HCEC 1CT (cell line): ENCODE measurements around the gene LRRC42.

Experiments used
- DNase-seq: peaks from one replicate; pipeline ENCODE4 v3.0.0-alpha.2; 2017

LRRC42 gene, protein sequence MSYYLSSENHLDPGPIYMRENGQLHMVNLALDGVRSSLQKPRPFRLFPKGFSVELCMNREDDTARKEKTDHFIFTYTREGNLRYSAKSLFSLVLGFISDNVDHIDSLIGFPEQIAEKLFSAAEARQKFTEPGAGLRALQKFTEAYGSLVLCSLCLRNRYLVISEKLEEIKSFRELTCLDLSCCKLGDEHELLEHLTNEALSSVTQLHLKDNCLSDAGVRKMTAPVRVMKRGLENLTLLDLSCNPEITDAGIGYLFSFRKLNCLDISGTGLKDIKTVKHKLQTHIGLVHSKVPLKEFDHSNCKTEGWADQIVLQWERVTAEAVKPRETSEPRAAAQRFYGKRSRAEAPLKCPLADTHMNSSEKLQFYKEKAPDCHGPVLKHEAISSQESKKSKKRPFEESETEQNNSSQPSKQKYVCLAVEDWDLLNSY

DNA sequence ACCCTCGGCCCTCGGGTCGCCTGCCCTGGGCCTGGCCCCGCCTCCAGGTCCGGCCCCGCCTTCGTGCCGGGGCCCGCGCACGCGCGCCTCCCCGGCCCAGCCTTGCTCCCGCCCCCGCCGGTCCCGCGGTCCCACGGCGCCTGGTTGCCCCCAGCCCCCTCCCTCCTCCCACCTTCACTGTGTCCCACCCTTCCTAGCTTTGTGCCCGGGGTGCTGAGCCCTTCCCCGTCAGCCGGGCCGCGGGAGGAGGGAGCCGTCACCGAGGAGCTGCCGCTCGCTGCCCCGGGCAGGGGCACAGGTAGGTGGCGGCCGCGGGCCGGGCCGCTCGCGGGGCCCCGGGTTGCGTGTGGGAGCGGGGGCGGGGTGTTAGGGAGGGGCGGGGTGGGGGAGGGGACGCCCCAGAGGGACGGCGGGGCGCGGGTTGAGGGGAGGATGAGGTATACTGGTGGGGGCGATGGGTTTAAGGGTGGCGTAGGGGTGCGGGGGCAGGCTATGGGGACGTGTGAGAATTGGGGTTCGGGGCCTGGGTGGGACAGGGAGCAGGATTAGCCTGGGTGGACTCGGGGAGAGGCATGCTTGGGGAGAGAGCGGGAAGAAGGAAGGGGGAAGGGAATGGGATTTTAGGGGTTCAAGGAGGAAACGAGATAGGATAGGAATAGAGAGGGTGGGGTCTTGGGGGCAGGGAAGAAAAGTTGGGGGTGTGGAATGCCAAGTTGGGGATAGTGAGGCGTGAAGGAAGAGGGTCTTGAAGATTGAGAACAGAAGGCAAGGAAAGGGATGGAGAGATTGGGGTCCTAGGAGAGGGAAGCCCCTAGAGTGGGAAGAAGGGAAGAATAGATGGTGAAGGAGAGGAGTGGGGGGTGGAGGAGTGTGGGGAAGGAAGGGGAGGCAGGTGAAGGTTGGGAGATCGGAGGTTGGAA is at the start of gene LRRC42:
Gene LRRC42 (plus strand): TSS at position 99 of the 920 bp plus-strand sequence. CDS start 5,650 bp downstream, outside the sequence.
- DNase-seq, result peak; percentile 3

DNA sequence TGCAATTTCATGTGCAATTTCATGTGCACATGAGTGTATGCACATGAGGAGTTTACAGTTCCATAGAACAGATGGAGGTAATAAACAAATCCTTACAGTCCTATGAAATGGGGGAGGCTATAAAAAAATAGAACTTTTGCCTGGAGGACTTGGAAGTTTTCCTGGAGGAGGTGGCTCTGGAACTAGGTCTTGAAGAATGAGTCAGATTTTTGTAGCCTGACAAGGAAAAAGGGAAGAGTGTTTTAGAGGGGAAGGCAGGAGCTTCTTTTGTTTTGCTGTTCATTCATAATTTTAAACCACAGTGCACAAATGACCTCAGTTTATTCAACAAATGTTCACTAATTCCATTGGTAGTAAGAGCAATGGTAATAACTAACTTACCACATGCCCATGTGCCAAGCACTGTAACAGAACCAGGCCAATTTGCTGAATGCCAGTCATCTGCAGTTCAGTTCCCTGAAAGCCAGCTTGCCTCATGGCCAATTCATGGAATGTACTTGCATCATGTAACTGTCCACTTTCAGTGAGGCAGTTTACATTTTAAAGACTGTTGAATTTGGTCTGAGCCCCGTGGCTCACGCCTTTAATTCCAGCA is 49.4 kb upstream of the LRRC42 start:
- DNase-seq, result peak; percentile 81

DNA sequence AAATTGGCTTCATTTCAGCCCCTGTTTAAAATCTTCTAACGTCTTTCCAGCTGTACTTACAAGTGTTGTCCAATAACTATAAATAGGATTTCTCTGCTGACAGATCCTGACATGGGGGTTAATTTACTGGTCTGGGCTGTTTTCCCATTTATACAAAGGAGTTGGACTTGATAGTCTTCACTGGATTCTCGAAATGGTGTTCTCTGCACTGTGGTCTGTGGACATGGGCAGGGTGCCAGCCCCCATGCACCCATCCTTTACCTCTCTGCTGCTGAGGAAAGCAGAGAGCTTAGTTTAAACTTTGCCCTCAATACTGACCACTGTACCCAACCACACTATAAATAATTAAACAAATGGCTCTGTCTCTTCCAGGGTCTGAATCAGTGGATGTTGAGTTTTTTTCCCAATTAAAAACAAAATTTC is 46.9 kb upstream of the LRRC42 start:
- peak; percentile 17 for DNase-seq

DNA sequence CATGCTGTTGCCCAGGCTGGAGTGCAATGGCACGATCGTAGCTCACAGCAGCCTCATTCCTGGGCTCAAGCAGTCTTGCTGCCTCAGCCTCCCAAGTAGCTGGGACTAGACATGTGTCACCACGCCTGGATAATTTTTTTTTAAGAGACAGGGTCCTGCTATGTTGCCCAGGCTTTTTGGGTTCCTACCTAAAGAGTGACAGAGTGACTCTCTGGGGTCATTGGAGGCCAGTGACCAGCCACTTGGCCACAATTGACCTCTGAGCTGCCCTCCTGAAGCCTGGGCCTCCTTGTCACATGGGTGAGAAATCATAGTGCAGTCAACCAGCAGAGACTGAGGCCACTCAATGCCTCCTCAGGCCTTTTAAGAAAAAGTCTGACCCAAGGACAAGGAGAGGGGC is 46.4 kb upstream of the LRRC42 start:
- no peak for DNase-seq

DNA sequence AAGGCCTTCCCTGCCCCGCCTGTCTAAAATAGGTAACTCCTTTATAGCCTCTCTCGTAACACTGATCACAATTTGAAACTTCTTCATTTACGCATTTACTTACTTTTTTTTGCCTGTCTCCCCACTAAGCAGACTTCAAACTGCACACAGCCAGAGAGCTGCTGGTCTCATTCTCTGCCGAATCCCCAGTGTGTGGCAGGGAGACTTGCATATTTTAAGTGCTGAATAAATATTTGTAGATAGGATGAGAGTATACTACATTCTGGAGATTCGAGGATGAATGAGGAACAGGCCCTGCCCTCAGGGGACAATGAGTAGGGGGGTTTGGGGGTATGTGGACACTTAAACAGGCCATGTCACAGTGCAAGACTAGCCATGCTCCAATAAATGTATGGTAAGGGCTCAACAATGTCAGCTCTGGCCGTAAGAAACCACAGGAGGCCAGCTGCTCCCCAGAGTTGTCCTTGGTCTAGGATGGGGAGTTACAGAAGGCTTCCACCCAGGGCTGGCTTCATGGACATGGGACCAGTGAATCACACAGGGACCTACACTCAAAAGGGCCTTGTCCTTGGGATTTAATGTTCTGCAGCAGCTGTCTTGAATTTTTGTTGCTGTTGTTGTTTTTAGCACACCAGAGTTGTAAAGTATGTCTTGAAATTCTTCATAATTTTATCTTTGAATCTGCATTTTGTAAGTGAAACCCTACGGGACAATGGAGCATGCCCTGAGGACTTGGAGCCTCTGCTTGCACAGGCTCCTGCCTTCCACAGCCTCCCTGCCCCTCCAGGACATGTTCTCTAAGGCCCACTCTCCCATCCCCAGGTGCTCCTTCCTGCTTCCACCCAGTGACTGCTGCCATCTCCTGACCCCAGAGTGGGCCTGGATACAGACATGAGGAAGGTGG is 43.7 kb upstream of the LRRC42 start:
- no peak for DNase-seq

DNA sequence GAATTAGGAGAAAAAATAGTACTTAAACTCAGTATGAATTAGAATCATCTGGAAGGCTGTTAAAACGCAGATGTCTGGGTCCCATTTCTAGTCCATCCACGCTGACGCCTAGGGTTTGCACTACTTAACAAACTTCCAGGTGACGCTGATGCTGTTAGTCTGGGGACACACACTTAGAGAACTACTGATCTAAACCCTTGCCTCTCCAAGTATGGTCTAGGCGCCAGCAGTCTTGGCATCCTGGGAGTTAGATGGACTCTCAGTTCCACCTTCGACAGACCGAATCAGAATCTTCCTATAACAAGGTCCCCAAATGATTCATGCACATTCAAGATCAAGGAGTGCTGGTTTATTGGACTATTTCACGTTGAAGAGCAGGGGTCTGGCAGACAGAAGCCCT is 40.6 kb upstream of the LRRC42 start:
- no peak for DNase-seq

DNA sequence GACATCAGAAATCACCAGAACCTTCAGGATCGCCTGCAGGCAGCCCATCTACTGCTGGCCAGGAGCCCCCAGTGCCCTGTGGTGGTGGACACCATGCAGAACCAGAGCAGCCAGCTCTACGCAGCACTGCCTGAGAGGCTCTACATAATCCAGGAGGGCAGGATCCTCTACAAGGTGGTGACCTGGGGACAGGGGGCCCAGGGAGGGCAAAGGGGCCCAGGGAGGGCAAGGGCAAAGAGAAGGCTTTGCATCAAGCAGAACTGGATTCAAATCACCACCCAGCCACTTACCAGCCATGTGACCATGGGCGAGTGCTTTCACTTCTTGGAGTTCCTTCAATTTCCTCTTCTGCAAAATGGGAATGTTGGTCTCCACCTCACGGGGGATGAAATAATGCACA is 40.0 kb upstream of the LRRC42 start:
- no peak for DNase-seq

DNA sequence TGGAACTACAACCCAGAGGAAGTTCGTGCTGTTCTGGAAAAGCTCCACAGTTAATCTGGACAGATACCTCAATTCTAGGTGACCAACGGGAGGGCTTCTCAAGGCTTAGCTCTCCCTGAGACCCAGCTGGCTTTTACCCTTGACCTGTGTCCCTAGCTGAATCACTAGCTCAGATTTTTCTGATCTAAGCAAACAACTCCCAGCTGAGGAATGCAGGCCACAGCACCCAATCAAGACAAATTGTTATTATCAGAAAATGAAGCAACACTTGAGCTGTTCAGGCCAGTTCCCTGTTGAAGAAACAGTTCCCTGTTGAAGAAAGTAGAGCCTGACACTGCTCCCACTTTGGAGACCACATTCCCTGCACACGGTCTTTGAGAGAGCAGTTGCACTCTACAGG is 36.2 kb upstream of the LRRC42 start:
- peak; percentile 28 for DNase-seq

DNA sequence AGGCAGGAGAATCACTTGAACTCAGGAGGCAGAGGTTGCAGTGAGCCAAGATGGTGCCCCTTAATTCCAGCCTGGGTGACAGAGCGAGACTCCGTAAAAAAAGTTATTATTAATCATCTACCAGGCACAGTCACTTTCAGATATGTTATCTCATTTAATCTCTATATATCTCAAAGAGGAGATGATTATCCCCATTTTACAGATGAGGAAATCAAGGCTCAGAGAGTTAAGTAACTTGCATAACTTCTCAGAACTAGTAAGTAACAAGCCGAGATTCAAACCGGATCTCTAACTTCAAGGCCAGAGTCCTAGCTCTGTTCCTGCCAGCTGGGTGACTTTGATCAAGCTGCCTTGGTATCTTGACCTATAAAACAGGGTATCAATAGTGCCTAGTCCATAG is 34.7 kb upstream of the LRRC42 start:
- no peak for DNase-seq

DNA sequence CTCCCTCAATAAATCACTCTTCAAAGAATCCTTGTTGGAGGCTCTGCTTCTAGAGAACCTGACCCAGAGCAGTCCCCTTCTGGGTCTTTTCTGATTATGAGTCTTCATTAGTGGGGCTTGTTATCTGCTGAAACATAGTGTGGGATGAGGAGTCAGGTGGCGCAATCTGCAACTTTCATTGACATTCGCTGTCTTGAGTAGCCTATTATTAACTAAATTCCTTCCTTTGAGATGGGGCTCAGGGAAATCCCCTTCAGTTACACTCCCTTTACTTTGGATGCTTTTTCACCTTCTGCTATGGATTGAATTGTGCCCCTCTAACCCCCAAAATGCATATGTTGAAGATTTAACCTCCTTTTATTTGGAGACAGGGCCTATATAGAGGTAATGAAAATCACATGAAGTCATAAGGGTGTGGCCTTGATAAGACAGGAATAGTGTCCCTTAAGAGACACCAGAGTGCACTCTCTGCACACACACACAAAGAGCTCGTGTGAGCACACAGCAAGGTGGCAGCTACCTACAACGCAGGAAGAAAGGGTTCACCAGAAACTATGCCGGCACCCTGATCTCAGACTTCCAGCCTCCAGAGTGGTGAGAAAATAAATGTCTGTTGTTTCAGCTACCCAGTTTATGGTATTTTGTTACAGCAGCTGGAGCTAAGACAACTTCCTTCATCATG is 32.7 kb upstream of the LRRC42 start:
- DNase-seq, result no peak

DNA sequence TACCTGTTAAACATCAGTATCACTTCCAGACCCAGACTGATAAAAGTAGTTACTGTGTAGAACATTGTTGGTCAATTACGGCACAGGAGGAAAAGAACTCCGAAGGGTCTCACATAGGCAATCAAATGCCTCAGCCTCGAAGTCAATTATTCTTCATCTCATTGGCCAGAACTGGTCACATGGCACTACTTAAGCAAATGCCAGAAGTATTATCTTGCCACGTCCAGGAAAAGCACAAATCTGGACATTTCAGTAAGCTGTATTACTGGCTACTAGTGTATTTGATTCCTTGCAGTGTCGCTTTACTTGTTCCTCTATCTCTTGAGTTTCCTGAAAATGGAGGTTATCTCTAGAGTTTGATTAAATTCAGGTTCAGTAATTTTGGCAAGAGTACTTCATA is 27.8 kb upstream of the LRRC42 start:
- DNase-seq, result no peak

DNA sequence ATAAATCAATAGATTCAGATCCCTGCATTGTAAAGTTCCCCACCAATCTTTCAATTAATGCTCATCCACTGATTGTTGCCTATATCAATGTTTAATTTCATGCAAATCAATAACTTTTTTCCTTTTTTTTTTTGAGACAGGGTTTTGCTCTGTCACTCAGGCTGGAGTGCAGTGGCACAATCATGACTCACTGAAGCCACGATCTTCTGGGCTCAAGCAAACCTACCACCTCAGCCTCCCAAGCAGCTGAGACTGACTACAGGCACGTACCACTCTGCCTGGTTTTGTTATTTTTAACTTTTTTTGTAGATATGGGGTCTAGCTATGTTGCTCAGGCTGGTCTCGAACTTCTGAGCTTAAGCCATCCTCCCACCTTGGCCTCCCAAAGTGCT is 26.5 kb upstream of the LRRC42 start:
- no peak for DNase-seq

DNA sequence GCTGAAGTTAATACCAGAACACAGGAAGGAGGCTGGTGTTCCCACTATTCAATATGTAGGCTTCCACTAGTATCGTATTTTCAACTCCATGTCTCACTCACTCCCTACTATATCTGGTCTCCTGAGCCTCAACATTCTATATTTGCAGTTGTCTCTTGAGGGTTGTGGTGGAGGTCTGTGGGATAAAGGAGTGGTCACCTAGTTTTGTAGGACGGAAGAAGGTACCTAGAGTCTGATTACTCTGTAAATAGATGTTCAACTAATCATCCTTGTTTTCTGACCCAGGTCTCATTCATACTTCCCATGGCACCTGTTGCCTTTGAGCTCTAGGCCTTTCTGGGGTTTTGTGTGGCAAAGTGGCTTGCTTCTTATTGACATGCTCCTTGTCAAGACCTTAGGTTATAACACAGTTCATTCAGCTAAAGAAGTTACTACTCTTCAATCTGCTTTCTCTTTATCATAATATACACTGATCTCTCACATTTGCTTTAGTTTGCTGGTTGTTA is 18.7 kb upstream of the LRRC42 start:
- no peak for DNase-seq

DNA sequence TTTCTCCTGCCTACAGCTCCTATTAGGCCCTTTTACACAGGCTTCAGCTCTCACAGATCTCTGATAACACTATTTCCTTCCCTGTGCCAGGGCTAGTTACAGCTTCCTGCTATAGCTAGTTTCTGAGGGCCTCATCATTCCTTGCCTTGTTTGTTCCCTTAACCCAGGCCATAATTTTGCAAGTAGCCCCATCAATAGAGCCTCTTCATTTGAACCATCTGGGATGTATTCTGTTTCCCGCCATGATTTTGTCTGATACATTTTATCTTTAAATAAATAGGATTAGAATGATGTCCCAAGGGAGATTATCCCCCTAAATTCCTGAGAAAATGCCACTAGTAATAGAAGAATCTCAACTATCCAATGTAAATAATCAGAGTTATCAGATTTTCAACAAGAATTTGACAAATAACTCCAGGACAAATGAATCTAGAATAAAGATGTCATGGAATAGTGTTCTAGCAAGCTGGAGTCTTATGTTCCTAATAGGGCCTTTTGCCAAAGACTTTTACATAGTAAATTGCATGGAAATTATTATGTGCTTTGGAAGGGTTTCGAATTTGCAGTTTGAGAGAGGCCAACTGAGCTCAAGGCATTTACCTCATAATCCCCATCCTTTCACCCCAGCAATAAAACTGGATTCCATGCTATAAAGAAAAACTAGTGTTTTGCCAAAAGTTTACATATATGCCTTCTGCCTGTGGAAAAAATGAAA is 16.7 kb upstream of the LRRC42 start:
- DNase-seq, result no peak

DNA sequence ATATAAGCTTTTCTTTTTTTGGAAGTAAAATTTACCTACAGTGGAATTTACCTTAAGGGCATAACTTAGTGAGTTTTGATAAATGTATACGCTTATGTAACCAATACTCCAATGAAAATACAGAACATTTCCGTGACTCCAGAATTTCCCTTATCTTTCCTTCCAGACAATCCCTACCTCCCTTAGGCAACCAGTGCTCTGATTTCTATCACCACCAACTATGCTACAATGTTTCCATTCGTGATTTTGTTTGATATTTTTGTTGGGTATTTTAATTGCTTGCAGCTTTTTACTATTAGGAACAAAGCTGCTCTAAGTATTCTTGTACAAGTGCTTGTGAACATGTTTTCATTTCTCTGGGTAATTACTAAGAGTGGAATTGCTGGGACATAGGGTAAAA is 15.2 kb upstream of the LRRC42 start:
- no peak for DNase-seq

DNA sequence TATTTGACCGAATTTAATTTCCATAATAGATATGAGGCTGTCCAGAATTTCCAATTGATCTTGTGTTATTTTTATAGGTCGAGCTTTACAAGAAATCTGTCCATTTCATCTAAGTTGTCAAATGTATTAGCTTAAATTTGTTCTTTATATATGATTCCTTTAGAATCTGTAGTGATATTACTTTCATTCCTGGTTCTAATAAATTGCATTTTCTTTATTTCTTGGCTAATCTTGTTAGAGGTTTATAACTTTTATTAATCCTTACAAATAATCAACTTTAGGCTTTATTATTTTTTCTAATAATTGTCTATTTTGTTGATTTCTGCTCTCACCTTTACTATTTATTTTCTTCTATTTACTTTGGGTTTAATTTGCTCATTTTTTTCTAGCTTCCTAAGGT is 14.6 kb upstream of the LRRC42 start:
- no peak for DNase-seq

DNA sequence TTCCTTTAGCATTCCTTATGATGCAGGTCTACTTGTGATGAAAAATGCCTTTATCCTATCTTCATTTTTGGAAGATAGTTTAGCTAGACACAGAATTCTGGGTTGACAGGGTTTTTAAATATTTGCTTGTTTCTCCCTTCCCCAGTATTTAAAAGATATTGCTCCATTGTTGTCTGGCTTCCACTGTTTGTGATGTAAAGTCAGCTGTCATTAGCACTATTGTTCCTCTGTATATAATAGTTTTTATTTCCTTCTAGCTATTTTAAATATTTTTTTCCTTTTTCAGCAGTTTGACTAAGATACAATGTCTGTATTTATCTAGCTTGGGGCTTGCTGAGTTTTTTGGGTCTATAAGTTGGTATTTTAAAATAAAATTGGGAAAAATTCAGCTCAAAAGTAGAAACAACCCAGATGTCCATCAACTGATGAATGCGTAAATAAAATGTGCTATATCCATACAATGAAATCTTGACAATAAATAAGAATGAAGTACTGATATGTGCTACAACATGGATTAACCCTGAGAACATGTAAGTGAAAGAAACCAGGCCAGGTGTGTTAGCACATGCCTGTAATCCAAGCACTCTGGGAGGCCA is 11.9 kb upstream of the LRRC42 start:
- no peak for DNase-seq

DNA sequence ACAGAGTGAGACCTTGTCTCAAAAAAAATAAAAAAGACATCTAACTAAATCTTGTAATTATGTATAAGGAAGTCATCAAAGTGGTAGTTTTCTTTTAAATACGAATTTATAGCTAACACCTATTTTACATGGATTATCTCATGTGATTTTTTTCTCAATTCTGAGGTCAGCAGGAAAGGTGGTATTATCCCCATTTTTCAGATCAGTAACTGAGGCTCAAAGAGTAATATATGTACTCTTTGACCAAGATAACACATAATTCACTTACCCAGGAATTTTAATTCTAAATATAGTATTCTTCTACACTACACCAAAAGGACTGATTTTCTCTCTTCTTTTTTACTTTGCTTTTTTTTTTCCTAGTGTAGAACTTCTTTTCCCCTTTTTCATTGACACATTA is 9.7 kb upstream of the LRRC42 start:
- no peak for DNase-seq

DNA sequence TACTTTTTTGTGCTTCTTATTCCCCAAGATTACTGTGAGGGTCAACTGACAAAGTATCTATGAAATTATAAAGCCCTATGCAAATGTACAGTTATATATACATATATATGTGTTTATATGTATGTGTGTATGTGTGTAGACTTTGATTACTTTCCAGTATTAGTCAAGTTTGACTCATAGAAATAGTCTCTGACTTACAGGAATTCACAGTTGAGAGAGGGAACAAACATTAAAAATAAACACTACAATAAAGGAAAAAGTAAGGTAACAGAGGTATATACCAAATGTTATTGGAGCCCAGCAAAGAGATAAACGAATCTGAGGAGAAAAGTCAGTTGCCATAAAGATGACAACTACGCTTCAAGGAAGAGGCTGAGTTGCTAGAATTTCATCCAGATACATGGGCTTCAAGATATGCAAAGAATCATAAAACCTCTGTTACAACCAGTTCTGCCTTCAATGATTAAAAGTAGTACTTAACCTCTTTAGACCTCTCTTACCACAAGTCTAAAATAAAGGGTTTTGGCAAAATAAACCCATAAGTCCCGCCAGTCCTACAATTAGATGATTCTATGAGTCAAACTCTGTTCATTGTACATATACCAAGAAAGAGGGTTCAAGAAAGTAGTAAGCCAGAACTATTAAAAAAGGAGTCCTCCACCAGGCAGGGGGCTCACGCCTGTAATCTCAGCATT is 7.9 kb upstream of the LRRC42 start:
- DNase-seq, result peak; percentile 85
